Colonic mucosa (tissue), 4 donors: ENCODE data around the gene ATXN10. TPM values are rescaled to one million over a fixed set of nuclear protein-coding genes. Genes with fewer than 3 reads are reported as not detected.
"Not testable (repeated sequence)": the region's sequence is repeated elsewhere in the genome, so short reads cannot be mapped to it uniquely, and the experiment has no call there.

Experiments
- DNase-seq: peaks from one replicate; pipeline ENCODE4 v3.0.0-alpha.2; 2020
- H3K27ac ChIP-seq: fragments of 200-600 bp; one replicate; pipeline ENCODE4 v1.8.0; 2021
- H3K27me3 ChIP-seq: fragments of 200-600 bp; one replicate; pipeline ENCODE4 v1.8.0; 2021
- H3K36me3 ChIP-seq: fragments of 200-600 bp; one replicate; pipeline ENCODE4 v1.8.0; 2021
- H3K4me1 ChIP-seq: fragments of 200-600 bp; one replicate; pipeline ENCODE4 v1.8.0; 2021; ENCODE audit warnings: mild to moderate bottlenecking
- H3K4me3 ChIP-seq: fragments of 200-600 bp; one replicate; pipeline ENCODE4 v1.8.0; 2021
- H3K9ac ChIP-seq, 2 donors: one replicate each; pipeline ENCODE4 v1.7.0; 2013; ENCODE audit warnings: control low read depth in 2 of 2, low read depth in 2 of 2, low read length in 2 of 2
- H3K9me3 ChIP-seq: fragments of 200-600 bp; one replicate; pipeline ENCODE4 v1.8.0; 2021
- intact Hi-C: fragments of 100-400 bp; cut with DNase I; formaldehyde crosslinking; loops from one replicate; pipeline ENCODE4 v1.14.1; 2022
- total RNA-seq, 2 donors: library from RNA; stranded (reverse); fragmentation: NEBNext Ultra II Directional in 1 of 2; extraction: Animal tissue kit (Norgen Biotek cat#: 25700) in 1 of 2; gene quantifications; one replicate each; pipeline ENCODE4 v1.2.1, GENCODE V29; 2021
- TF ChIP-seq, protein P1 (sequence below): fragments of 200-600 bp; IDR thresholded peaks from one replicate; pipeline ENCODE4 v1.8.0; 2022; ENCODE audit warnings: antibody characterized with exemption, mild to moderate bottlenecking
- donor health status: healthy.
- donor health status: DM: no; HTN: no; CAD: no.
- donor health status: DM: no; HTN: no; CAD: no.

ATXN10 gene
- total RNA-seq, 2 donors from 2014 or later, result 90.5 to 94.9 TPM

DNA sequence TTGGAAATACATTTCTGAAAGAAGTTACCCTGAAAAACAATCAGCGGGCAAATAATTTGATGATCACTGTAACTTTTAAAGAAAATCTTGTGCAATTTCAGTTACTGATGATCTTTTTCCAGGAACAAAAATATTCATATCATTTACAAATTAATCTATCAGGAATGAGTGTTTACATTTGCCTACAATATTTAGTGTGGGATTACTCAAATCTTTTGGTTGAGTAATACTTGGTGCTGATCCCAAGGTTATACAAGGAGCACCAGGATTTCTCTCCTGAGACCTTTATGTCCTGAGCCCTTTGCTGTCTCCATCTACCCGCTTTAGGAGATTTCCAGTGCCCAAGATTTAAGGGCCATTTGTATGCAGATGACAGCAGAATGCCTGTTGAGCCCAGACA is 116.1 kb downstream of the ATXN10 start:
- TF ChIP-seq, protein P1, sequence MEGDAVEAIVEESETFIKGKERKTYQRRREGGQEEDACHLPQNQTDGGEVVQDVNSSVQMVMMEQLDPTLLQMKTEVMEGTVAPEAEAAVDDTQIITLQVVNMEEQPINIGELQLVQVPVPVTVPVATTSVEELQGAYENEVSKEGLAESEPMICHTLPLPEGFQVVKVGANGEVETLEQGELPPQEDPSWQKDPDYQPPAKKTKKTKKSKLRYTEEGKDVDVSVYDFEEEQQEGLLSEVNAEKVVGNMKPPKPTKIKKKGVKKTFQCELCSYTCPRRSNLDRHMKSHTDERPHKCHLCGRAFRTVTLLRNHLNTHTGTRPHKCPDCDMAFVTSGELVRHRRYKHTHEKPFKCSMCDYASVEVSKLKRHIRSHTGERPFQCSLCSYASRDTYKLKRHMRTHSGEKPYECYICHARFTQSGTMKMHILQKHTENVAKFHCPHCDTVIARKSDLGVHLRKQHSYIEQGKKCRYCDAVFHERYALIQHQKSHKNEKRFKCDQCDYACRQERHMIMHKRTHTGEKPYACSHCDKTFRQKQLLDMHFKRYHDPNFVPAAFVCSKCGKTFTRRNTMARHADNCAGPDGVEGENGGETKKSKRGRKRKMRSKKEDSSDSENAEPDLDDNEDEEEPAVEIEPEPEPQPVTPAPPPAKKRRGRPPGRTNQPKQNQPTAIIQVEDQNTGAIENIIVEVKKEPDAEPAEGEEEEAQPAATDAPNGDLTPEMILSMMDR, result no peak
- H3K4me3 ChIP-seq, result no peak overlapping the region
- no peak overlapping the region for H3K27ac ChIP-seq
- no peaks in the 10 kb centered on the region for H3K27me3 ChIP-seq
- no peak for DNase-seq
- H3K9ac ChIP-seq, result no peak overlapping the region
- H3K4me1 ChIP-seq, result no peaks in the 10 kb centered on the region
- H3K36me3 ChIP-seq, result no peaks in the 10 kb centered on the region
- H3K9me3 ChIP-seq, result no peaks in the 10 kb centered on the region
- intact Hi-C loops, result no loop called here

DNA sequence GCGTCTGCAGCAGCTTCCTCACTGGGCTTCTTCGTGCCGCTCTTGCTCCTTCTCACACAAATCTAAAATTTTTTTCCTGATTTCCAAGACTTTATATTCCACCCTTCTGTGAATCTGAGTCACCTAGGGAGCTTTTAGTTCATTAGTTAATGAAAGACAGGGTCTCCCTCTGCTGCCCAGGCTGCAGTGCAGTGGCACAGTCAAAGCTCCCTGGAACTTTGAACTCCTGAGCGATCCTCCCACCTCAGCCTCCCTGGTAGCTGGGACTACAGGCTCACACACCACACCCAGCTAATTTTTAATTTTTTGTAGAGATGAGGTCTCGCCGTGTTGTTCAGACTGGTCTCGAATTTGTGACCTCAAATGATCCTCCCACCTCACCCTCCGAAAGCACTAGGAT is 116.9 kb downstream of the ATXN10 start:
- no peak overlapping the region for H3K27ac ChIP-seq
- H3K27me3 ChIP-seq, result no peaks in the 10 kb centered on the region
- no peak for DNase-seq
- TF ChIP-seq, protein P1, result no peak
- intact Hi-C loops, result no loop called here
- no peaks in the 10 kb centered on the region for H3K9me3 ChIP-seq
- no peak overlapping the region for H3K4me3 ChIP-seq
- no peak overlapping the region for H3K9ac ChIP-seq
- no peaks in the 10 kb centered on the region for H3K4me1 ChIP-seq
- no peaks in the 10 kb centered on the region for H3K36me3 ChIP-seq

DNA sequence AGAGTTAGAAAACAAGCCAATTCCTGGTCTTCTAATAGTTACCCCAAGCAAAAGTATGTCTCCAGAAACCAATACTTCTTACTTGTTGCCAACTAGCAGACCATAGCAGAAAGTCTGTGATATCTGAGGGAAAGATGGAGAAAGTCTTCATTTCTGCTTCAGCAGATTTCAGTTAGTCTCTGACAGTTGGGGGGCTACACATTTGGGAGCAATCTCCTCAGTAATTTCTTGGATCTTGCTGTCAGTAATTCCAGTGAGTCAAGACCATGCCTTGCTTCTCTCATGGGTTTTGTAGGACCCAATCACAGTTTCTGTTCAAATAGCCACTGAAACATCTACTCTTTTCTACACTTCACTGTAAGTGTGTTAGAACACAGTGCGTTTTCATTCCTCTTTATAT is 118.8 kb downstream of the ATXN10 start:
- Histone ChIP-seq H3K27ac (no peak overlapping the region), H3K27me3 (no peaks in the 10 kb centered on the region), H3K4me1 (no peaks in the 10 kb centered on the region), H3K4me3 (no peak overlapping the region), H3K9ac (no peak overlapping the region), H3K36me3 (no peaks in the 10 kb centered on the region), H3K9me3 (no peaks in the 10 kb centered on the region)
- TF ChIP-seq, protein P1, result no peak
- no peak for DNase-seq
- intact Hi-C loops, result no loop called here

DNA sequence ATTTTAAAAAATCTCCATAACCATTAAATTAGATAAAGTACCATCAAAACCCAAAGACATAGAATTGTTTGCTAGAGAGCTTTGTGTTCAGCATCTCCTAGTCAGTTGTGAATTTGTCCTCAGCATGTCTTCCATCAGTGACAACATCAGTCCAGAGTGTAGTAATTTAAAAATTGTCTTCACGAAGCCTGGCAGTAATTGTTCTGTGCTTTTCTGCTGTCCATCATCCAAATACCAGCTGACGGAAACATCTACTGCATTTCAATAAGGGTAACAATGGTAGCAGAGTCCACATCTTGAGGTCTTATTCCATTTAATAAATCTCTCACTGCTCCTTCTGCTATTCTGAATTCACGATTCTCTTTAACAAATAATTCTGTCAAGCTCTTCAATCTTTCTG is 121.5 kb downstream of the ATXN10 start:
- H3K27ac ChIP-seq, result no peak overlapping the region
- TF ChIP-seq, protein P1, result no peak
- H3K9ac ChIP-seq, result no peak overlapping the region
- no peak overlapping the region for H3K4me3 ChIP-seq
- DNase-seq, result no peak
- intact Hi-C loops, result no loop called here
- H3K4me1 ChIP-seq, result no peaks in the 10 kb centered on the region
- no peaks in the 10 kb centered on the region for H3K27me3 ChIP-seq
- H3K9me3 ChIP-seq, result no peaks in the 10 kb centered on the region
- H3K36me3 ChIP-seq, result no peaks in the 10 kb centered on the region

DNA sequence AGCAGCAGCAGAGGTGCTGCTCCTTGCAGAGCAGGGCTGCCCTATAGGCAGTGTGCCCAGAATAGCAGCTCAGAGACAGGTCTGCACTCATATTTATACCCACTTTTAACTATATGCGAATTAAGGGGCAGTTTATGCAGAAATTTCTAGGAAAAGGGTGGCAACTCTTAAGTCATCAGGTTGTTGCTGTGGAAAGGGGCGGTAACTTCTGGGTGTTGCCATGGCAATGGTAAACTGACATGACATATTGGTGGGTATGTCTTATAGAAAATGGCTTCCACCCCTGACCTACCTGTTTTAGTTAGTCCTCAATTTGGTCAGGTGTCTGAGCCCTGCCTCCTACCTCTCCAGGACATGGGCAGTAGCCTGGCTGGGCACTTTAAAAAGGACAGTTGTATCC is 122.3 kb downstream of the ATXN10 start:
- TF ChIP-seq, protein P1, result no peak
- Histone ChIP-seq H3K27ac (no peak overlapping the region), H3K9ac (no peak overlapping the region), H3K4me1 (no peaks in the 10 kb centered on the region), H3K4me3 (no peak overlapping the region), H3K27me3 (no peaks in the 10 kb centered on the region), H3K36me3 (no peaks in the 10 kb centered on the region), H3K9me3 (no peaks in the 10 kb centered on the region)
- no peak for DNase-seq
- intact Hi-C loops, result no loop called here

DNA sequence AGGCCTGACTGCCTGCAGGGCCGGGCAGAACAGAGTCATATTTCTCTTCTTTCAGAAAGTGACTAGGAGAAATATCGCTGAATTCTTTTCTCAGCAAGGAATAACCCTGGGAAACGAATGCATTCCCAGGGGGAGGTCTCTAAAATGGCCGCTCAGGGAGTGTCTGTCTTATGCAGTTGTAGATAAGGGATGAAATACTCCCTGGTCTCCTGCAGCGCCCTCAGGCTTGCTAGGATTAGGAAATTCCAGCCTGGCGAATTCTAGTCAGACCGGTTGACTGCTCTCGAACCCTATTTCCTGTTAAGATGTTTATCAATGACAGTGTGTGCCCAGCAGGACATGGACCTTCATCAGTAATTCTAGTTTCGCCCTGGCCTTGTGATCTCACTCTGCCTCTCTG is 124.4 kb downstream of the ATXN10 start:
- H3K4me1 ChIP-seq, H3K36me3 ChIP-seq, H3K9me3 ChIP-seq, H3K9ac ChIP-seq, H3K27ac ChIP-seq, intact Hi-C loops, H3K4me3 ChIP-seq, DNase-seq, H3K27me3 ChIP-seq: not testable (repeated sequence)
